Measurements from ENCODE around the gene PNPLA2. TPM values are rescaled to one million over a fixed set of nuclear protein-coding genes. Genes with fewer than 3 reads are reported as not detected.

Gene PNPLA2
- total RNA-seq, 2 experiments from 2014 or later, result 19.8 to 41.2 TPM

DNA sequence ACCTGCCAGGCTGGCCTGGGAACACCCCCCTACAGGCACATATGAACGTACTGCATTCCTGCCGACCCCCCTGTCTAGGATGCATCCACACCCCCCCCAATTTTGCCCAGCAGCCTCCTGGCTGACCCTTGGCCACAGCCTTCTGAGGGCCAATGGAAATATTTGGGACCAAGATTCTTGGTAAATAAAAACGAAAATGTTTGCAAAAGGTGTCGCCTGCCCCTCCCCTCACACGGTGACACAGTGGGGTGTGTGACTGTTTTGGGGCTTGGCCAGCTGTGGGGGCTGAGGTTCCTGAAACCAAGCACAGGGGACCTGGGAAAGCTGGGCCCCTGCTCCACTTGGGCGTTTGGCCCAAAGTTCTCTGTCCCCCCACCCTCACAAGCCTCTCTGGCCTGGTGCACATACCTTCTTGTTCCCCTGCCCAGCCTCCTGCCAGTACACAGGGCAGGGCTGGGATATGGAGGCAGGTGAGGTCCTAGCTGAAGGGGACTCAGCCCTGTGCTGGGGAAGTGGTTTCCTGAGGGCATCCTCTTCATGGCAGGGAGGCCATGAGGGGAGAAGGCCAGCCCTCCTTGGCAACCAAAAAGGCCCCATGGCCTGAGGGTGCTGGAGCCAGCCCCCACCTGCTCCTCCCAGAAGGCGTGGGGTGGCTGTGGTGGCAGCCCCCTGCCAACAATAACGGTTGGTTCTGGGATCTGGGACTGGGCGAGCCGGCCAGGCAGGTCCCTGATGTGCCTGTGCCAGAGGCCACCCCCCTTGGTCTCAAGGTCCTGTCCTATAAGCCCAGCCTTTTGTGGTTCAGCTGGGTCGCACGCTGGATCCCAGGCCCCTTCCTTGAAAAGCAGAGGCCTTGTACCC, 6.9 kb downstream of the PNPLA2 start:
- intact Hi-C loops (cut with micrococcal nuclease; ENCODE audit: unreplicated experiment), result no loop called here
- POLR2A ChIA-PET, result no interaction called here
- H4K20me1 ChIP-seq (ENCODE audit: insufficient read depth, low read length), result no peaks in the 10 kb centered on the region
- H3K36me3 ChIP-seq (ENCODE audit: insufficient read depth, low read length), result no peaks in the 10 kb centered on the region
- no peaks in the 10 kb centered on the region for H3K9me3 ChIP-seq (ENCODE audit: low read length)
- H3K27ac ChIP-seq (ENCODE audit: low read depth, low read length, poor library complexity, severe bottlenecking), result no peak overlapping the region
- no peaks in the 10 kb centered on the region for H3K79me2 ChIP-seq (ENCODE audit: insufficient read depth, low read depth, low read length)
- TF ChIP-seq EZH2phosphoT487 (IDR thresholded peaks at IDR 0.05; ENCODE audit: borderline replicate concordance, low read depth, low read length), result no peak
- TF ChIP-seq, protein P1, sequence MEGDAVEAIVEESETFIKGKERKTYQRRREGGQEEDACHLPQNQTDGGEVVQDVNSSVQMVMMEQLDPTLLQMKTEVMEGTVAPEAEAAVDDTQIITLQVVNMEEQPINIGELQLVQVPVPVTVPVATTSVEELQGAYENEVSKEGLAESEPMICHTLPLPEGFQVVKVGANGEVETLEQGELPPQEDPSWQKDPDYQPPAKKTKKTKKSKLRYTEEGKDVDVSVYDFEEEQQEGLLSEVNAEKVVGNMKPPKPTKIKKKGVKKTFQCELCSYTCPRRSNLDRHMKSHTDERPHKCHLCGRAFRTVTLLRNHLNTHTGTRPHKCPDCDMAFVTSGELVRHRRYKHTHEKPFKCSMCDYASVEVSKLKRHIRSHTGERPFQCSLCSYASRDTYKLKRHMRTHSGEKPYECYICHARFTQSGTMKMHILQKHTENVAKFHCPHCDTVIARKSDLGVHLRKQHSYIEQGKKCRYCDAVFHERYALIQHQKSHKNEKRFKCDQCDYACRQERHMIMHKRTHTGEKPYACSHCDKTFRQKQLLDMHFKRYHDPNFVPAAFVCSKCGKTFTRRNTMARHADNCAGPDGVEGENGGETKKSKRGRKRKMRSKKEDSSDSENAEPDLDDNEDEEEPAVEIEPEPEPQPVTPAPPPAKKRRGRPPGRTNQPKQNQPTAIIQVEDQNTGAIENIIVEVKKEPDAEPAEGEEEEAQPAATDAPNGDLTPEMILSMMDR (conservative IDR thresholded peaks at IDR 0.05; ENCODE audit: low read length), result no peak
- CTCF ChIA-PET (ENCODE audit: unreplicated experiment), result no interaction called here
- no peak overlapping the region for H3K4me3 ChIP-seq (ENCODE audit: low read depth, low read length, poor library complexity, severe bottlenecking)
- peaks cover 39% of the 10 kb centered on the region for H3K4me1 ChIP-seq (ENCODE audit: insufficient read depth, low read length, poor library complexity, severe bottlenecking)
- DNase-seq (ENCODE audit: low spot score), result no peak
- no peak overlapping the region for H2AFZ ChIP-seq (ENCODE audit: low read length)
- BruUV-seq (replicated peaks), result no TSS peak
- no peaks in the 10 kb centered on the region for H3K9me2 ChIP-seq (ENCODE audit: insufficient read depth, low read length)
- no peak overlapping the region for H3K4me2 ChIP-seq (ENCODE audit: low read length)

DNA sequence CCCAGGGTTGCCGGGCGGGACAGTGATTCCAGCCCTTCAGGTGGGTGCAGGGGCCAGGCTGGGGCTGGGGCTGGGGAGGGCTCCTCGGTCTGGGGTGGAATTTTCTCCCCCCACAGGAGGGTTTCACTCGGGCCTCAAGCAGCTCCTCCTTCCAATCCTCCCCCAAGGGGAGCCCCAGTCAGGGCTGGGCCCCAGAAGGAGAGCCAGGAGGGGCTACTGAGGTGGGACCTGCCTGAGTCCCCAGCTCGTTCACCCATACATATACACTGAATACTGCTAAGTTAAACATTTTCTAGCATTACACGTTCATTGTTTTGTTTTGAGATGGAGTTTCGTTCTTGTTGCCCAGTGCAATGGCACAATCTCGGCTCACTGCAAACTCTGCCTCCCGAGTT, 7.5 kb downstream of the PNPLA2 start:
- Histone ChIP-seq H3K4me3 (ENCODE audit: low read depth, low read length, poor library complexity, severe bottlenecking) (no peak overlapping the region), H3K36me3 (ENCODE audit: insufficient read depth, low read length) (no peaks in the 10 kb centered on the region), H3K9me2 (ENCODE audit: insufficient read depth, low read length) (no peaks in the 10 kb centered on the region), H3K79me2 (ENCODE audit: insufficient read depth, low read depth, low read length) (no peaks in the 10 kb centered on the region), H2AFZ (ENCODE audit: low read length) (no peak overlapping the region), H3K27ac (ENCODE audit: low read depth, low read length, poor library complexity, severe bottlenecking) (no peak overlapping the region), H4K20me1 (ENCODE audit: insufficient read depth, low read length) (no peaks in the 10 kb centered on the region), H3K4me2 (ENCODE audit: low read length) (peak overlapping the region; percentile 76; the same call in 1 of the 2 replicates), H3K9me3 (ENCODE audit: low read length) (no peaks in the 10 kb centered on the region), H3K4me1 (ENCODE audit: insufficient read depth, low read length, poor library complexity, severe bottlenecking) (peaks cover 36% of the 10 kb centered on the region)
- TF ChIP-seq, protein P1 (conservative IDR thresholded peaks at IDR 0.05; ENCODE audit: low read length), result no peak
- TF ChIP-seq EZH2phosphoT487 (IDR thresholded peaks at IDR 0.05; ENCODE audit: borderline replicate concordance, low read depth, low read length), result no peak
- intact Hi-C loops (cut with micrococcal nuclease; ENCODE audit: unreplicated experiment), result no loop called here
- CTCF ChIA-PET (ENCODE audit: unreplicated experiment), result no interaction called here
- POLR2A ChIA-PET, result no interaction called here
- no peak for DNase-seq (ENCODE audit: low spot score)
- no TSS peak for BruUV-seq (replicated peaks)

DNA sequence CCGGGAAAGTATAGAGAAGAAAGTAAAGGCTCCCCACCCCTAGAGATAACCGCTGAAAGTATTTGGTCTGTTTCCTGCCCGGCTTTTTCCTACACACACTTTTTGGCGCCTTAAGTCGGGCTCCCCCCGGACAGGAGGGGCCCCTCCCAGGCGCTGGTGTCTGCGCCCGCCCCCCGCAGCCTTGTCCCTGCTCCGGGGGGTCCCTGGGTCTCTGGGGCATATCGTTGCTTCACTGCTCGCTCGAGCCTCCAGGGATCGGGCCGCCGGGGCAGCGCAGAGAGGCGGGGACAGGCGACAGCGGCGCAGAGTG, 8.1 kb downstream of the PNPLA2 start:
- no peak for DNase-seq (ENCODE audit: low spot score)
- peak overlapping the region; percentile 59; the same call in 1 of the 2 replicates for H2AFZ ChIP-seq (ENCODE audit: low read length)
- peaks cover 36% of the 10 kb centered on the region for H3K4me1 ChIP-seq (ENCODE audit: insufficient read depth, low read length, poor library complexity, severe bottlenecking)
- BruUV-seq (replicated peaks), result no TSS peak
- intact Hi-C loops (cut with micrococcal nuclease; ENCODE audit: unreplicated experiment), result no loop called here
- no peaks in the 10 kb centered on the region for H3K9me2 ChIP-seq (ENCODE audit: insufficient read depth, low read length)
- ChIA-PET POLR2A (no interaction called here), CTCF (ENCODE audit: unreplicated experiment) (no interaction called here)
- TF ChIP-seq, protein P1 (conservative IDR thresholded peaks at IDR 0.05; ENCODE audit: low read length), result no peak
- TF ChIP-seq EZH2phosphoT487 (IDR thresholded peaks at IDR 0.05; ENCODE audit: borderline replicate concordance, low read depth, low read length), result no peak
- no peak overlapping the region for H3K27ac ChIP-seq (ENCODE audit: low read depth, low read length, poor library complexity, severe bottlenecking)
- no peaks in the 10 kb centered on the region for H3K36me3 ChIP-seq (ENCODE audit: insufficient read depth, low read length)
- H3K79me2 ChIP-seq (ENCODE audit: insufficient read depth, low read depth, low read length), result no peaks in the 10 kb centered on the region
- peak overlapping the region; percentile 62 for H3K4me3 ChIP-seq (ENCODE audit: low read depth, low read length, poor library complexity, severe bottlenecking)
- H3K9me3 ChIP-seq (ENCODE audit: low read length), result no peaks in the 10 kb centered on the region
- H4K20me1 ChIP-seq (ENCODE audit: insufficient read depth, low read length), result no peaks in the 10 kb centered on the region
- peak overlapping the region; percentile 76 for H3K4me2 ChIP-seq (ENCODE audit: low read length)
